KOPT-K1 (cell line): ENCODE results near the gene BIN1.

Experiments used
- H3K27ac ChIP-seq: fragments of 200-600 bp; sonication (generic); 2 replicates; pipeline ENCODE4 v1.5.1; 2016; ENCODE audit warnings: antibody characterized with exemption, mild to moderate bottlenecking, low read depth, low read length; ENCODE audit not compliant: poor library complexity, severe bottlenecking
- H3K36me3 ChIP-seq: fragments of 200-600 bp; sonication (generic); 2 replicates; pipeline ENCODE4 v1.5.1; 2017; ENCODE audit warnings: antibody characterized with exemption, mild to moderate bottlenecking, low read length, moderate library complexity; ENCODE audit not compliant: insufficient read depth
- H3K9me3 ChIP-seq: fragments of 200-600 bp; sonication (generic); 2 replicates; pipeline ENCODE4 v1.5.1; 2017; ENCODE audit warnings: antibody characterized with exemption, low read length, mild to moderate bottlenecking; ENCODE audit not compliant: insufficient read depth, poor library complexity, severe bottlenecking

BIN1 gene

GRCh38 chr2:127081826-127082633 is 24.9 kb downstream of the BIN1 start:
- Histone ChIP-seq H3K36me3 (no peaks in the 10 kb centered on the region), H3K27ac (peak overlapping the region; percentile 79), H3K9me3 (no peaks in the 10 kb centered on the region)

DNA sequence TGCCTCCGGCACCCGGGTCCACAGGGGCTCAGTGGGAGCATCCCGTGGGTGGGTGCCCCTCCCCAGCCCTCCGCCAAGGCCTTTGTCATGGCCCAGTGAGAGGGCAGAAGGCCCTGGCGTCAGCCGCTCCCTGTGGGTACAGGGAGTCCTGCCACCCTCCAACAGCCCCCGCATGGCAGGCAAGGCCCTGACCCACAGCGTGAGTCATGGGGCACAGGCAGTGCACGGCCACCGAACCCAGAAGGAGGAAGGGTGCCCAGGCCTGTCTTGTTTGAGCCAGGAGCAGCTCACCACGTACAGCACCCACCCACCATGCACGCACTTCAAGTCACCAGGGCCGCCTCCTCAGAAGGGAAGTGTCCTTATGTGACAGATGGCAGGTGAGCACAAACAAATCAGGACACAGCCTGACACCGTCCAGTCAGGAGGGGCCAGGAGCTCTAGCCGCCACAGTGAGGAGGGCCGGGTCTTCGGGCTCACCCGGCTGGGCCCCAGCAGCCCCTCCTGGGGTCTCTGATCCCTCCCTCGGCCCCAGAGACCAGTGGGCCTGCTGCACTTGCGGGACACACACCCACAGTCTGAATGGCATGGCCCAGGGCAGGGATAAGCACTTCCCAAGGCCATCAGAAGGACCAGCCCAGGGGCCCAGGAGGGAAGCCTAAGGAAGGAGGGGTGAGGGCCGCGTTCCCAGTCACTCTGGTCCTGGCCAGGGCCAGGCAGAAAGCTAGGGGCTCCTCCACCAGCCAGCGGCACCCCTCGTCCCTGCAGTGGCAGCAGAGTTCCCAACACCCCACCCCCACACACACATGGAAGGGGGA is 25.8 kb downstream of the BIN1 start:
- H3K36me3 ChIP-seq = no peaks in the 10 kb centered on the region
- H3K9me3 ChIP-seq = no peaks in the 10 kb centered on the region
- H3K27ac ChIP-seq = peak overlapping the region; percentile 79

DNA sequence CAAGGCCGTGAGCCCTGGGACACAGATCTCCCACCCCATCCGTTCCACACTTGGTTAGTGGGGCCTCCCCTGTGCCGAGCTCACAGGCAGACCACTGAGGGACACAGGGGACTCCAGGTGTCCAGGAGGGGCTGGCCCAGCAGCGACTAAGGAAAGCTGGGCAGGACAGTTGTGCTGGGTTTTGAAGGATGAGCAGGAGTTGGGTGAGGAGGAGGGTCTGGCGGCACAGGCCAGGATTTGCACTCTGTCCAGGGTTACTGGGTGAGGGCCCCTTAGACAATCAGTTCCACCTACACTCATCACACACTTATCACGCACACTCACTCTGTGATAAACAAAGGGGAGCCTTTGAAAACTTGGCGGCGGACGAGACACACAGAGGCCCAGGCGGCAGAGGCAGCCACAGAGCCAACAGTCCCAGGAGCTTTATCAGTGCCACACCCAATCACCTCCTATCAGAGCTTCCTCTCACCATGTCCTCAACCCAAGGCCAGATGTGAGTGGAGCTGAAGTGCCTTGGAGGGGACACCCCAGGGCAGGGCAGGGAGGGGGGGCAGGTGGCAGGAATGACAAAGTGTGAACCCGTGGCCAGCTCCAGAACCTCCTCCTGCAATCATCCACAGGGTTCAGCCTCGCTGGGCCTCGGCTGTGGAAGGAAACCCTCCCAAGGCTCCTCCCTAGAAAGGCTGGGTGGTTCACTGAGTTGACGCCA is 26.6 kb downstream of the BIN1 start:
- H3K36me3 ChIP-seq = no peaks in the 10 kb centered on the region
- H3K9me3 ChIP-seq = no peaks in the 10 kb centered on the region
- peak overlapping the region; percentile 79 for H3K27ac ChIP-seq

DNA sequence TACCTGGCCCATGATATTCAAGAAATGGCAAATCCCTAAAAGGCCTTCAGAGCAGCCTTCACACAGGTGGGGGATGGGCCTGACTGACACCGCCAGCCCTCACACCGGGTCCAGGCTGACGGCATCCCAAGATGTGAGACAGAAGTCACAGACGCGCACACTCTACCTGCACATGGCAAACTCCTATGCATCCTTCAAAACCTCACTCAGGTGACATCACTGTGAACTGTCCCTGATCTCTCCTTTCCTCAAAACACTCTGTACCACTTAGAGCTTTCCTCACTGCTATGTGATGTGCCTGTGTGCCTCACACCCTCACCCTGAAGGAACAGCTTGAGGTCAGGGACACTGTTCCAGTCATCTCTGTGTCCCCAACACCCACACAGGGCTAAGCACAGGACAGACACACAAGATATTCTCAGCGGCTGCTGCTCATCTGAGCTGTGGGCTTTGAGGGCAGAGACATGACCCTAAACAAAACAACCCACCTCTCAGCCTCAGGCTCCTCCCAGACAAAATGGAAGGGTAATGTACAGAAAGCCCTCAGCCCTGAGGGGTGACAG is 27.5 kb downstream of the BIN1 start:
- Histone ChIP-seq H3K9me3 (no peaks in the 10 kb centered on the region), H3K27ac (no peak overlapping the region), H3K36me3 (no peaks in the 10 kb centered on the region)

GRCh38 chr2:127078666-127079270 is 28.2 kb downstream of the BIN1 start:
- Histone ChIP-seq H3K27ac (no peak overlapping the region), H3K36me3 (no peaks in the 10 kb centered on the region), H3K9me3 (no peaks in the 10 kb centered on the region)

- Histone ChIP-seq H3K36me3 (no peaks in the 10 kb centered on the region), H3K27ac (no peak overlapping the region), H3K9me3 (no peaks in the 10 kb centered on the region)
These were observed 28.9 kb downstream of the BIN1 start for GRCh38 chr2:127078028-127078427.

DNA sequence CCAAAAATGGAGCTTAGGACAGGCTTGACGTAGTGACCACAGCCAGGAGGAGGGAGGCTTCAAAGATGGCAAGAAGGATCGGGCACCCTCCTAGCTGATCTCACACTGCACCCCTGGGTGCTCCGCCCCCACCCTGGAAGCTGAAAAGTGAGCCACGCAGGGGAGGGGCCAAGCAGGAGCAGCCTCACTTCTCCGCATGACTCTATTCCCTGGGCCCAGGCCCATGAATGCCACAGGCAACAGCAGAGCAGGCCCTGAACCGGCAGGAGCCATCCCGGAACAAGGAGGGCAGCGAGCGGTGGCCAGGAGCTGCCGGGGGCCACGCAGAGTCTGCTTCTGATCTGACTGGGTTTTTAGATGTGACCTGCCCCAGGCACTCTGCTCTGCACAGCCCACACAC is 30.0 kb downstream of the BIN1 start:
- no peaks in the 10 kb centered on the region for H3K9me3 ChIP-seq
- H3K36me3 ChIP-seq = no peaks in the 10 kb centered on the region; the same call in 1 of the 2 replicates
- H3K27ac ChIP-seq = no peak overlapping the region

DNA sequence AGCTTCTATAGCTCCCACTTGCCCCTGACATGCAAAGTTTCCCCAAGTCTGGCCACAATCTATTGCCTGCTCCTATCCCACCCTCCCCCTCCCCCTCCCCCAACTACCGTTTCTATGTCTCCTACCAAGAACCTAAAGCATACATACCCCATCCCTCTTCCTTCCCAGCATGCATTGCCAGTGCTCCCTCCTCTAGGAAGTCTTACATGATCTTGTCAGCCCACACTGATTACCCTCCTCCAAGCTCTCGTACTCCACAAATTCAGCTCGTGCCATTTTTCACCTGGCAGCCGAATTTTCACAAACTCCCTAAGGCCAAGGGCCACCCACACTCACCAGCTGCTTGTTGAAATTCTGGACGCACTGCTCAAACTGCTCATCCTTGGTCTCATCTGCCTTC is 30.7 kb downstream of the BIN1 start:
- H3K36me3 ChIP-seq = no peaks in the 10 kb centered on the region; the same call in 1 of the 2 replicates
- H3K27ac ChIP-seq = no peak overlapping the region
- no peaks in the 10 kb centered on the region for H3K9me3 ChIP-seq

DNA sequence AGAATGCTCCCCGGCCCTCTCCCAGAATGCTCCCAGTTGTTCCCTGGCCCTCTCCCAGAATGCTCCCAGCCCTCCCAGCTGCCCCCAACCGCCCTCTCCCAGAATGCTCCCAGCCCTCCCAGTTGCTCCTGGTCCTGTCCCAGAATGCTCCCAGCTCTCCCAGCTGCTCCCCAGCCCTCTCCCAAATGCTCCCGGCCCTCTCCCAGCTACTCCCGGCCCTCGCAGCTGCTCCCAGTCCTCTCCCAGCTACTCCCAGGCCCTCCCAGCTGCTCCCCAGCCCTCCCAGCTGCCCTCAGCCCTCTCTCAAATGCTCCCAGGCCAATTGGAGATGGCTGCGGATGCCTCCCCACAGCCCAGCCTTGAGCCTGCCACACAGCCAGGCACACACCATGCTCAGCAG is 31.1 kb downstream of the BIN1 start:
- H3K27ac ChIP-seq = no peak overlapping the region
- no peaks in the 10 kb centered on the region for H3K9me3 ChIP-seq
- H3K36me3 ChIP-seq = no peaks in the 10 kb centered on the region; the same call in 1 of the 2 replicates

GRCh38 chr2:127074936-127075335 is 32.0 kb downstream of the BIN1 start:
- no peak overlapping the region for H3K27ac ChIP-seq
- no peaks in the 10 kb centered on the region for H3K9me3 ChIP-seq
- no peaks in the 10 kb centered on the region; the same call in 1 of the 2 replicates for H3K36me3 ChIP-seq

- H3K9me3 ChIP-seq = no peaks in the 10 kb centered on the region
- no peaks in the 10 kb centered on the region; the same call in 1 of the 2 replicates for H3K36me3 ChIP-seq
- no peak overlapping the region for H3K27ac ChIP-seq
These were observed 32.6 kb downstream of the BIN1 start for GRCh38 chr2:127074358-127074757.

GRCh38 chr2:127072970-127073369 is 34.0 kb downstream of the BIN1 start:
- Histone ChIP-seq H3K9me3 (no peaks in the 10 kb centered on the region), H3K36me3 (no peaks in the 10 kb centered on the region; the same call in 1 of the 2 replicates), H3K27ac (no peak overlapping the region)

DNA sequence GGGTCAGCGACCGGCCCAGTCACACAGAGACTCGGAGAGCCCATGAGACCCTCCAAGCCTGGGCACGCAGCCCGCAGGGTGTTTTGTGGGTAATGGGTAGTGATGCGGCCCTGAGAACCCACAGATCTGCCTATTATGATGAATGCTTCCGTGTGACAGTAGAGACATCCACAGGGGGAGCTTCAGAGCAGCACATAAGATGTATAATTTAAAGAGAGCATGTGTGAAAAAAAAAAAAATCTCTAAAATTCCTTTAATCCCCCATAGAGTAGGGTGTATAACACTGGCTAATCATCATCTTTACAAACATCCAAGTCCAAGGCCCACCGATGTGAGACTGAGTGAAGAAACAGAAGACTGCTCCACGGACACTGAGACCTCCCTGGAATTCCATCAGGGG is 34.6 kb downstream of the BIN1 start:
- H3K27ac ChIP-seq = no peak overlapping the region
- no peaks in the 10 kb centered on the region for H3K9me3 ChIP-seq
- H3K36me3 ChIP-seq = peaks cover 5% of the 10 kb centered on the region; the same call in 1 of the 2 replicates

- Histone ChIP-seq H3K27ac (no peak overlapping the region), H3K36me3 (peaks cover 7% of the 10 kb centered on the region; the same call in 1 of the 2 replicates), H3K9me3 (no peaks in the 10 kb centered on the region)
These were observed 35.0 kb downstream of the BIN1 start for GRCh38 chr2:127071901-127072328.
